ENCODE measurements around the gene C19orf38.

C19orf38 gene

DNA sequence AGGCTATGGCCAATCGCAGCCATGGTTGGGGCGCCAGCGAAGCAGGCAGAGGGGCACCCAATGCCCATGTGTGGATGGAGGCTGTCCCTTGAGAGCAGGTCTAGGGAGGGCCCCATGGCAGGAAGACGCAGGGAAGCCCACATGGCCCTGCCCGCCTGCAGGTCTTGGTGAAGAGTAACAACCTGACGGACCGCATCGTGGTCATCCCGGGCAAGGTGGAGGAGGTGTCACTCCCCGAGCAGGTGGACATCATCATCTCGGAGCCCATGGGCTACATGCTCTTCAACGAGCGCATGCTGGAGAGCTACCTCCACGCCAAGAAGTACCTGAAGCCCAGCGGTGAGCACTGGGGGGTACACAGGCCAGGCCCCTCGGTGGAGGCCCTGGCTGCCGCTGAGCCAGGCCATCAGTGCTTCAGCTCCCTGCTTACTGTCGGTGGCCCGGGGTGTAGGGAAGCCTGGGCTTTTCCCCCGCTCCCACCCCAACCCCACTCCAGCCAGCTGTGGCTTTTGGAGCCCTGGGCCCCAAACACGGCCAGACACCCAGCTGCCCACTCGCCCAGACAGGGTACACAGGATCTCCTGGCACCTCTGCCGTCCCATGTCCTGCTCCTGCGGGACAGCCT, 65.6 kb downstream of the C19orf38 start:
- DNase-seq = no peak

DNA sequence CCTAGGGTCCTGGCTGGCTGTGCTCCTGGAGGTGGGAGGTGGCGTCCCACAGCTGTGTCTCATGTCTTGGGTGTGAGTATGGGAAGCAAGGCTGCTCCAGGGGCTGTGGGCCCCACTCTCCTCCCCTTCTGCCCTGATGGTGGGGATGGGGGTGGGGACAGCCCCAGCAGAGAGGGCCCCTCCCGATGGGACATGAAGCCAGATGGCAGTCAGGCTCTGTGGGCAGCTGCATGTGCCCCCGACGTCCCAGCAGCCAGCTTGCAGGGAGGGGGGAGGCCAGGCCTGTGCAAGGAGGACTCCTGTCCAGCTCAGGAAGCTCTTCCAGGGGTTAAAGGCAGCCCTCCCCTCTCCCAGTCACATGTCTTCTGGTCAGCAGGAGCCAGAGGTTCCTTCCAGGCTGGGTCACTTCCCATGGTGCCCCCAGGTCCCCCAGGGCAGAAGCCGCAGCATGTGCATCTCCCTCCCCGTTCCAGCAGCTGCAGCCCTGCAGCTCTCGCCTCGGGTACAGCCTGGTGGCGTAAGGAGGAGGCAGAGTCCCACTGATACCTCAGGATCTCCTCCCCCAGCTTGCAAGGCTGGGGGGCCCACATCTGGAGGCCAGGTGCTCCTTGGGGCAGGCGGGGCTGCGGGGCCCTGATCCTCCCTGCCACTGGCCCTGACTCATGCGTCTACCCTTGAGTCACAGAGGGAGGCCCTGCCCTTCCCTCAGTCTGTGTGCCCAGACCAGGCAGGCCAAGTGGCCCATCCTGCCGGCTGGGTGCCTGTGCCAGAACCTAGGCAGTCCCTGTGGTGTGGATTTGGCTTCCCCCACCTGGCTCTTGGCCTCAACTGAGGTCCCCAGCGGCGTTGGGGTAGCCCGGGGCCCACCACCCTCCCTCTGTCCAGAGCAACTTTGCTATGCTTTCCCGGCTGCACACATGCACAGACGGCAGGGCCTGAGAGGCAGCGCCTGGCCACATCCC, 67.2 kb downstream of the C19orf38 start:
- no peak for DNase-seq

- no peak for DNase-seq
Measured at GRCh38 chr19:10916602-10917001, 68.4 kb downstream of the C19orf38 start.

DNA sequence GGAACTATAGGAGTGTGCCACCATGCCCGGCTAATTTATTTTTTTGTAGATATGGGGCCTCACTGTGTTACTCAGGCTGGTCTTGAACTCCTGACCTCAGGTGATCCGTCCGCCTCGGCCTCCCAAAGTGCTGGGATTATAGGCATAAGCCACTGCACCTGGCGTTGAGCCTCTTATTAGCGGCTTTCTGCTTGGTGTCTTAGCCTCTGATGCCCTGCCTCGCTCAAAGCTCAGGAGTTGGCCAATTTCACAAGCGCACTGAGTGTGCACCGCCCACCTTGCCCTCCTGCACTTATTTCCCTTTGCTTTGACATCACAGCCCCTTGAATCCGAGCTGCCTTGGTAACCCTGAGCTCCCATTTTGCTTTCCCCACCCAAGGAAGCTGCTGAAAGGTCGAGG, 70.1 kb downstream of the C19orf38 start:
- no peak for DNase-seq
